WTC11 (cell line): ENCODE results near the gene MLX.

Source experiments
- ATF1 ChIP-seq: sonication (generic); formaldehyde crosslinking; IDR thresholded peaks from 2 replicates; pipeline ENCODE4 v1.8.1; 2023; ENCODE audit warnings: mild to moderate bottlenecking, moderate library complexity, missing genetic modification reagents
- CBFB ChIP-seq: sonication (generic); formaldehyde crosslinking; IDR thresholded peaks from 2 replicates; pipeline ENCODE4 v1.8.1; 2022; ENCODE audit warnings: mild to moderate bottlenecking, low read depth, missing genetic modification reagents
- CREB1 ChIP-seq: sonication (generic); formaldehyde crosslinking; IDR thresholded peaks from 2 replicates; pipeline ENCODE4 v1.8.0; 2023; ENCODE audit warnings: mild to moderate bottlenecking, missing genetic modification reagents
- ESRRA ChIP-seq: sonication (generic); formaldehyde crosslinking; IDR thresholded peaks from 2 replicates; pipeline ENCODE4 v1.8.1; 2022; ENCODE audit warnings: mild to moderate bottlenecking, missing genetic modification reagents, borderline replicate concordance
- NR3C1 ChIP-seq: sonication (generic); formaldehyde crosslinking; conservative IDR thresholded peaks from 2 replicates; pipeline ENCODE4 v1.8.1; 2023; ENCODE audit warnings: low read depth, mild to moderate bottlenecking, missing genetic modification reagents
- RORB ChIP-seq: fragments of 250-450 bp; sonication (Bioruptor Pico); IDR thresholded peaks from 2 replicates; pipeline ENCODE4 v1.9.0; 2021; ENCODE audit warnings: mild to moderate bottlenecking
- ZBTB21 ChIP-seq: sonication (generic); formaldehyde crosslinking; IDR thresholded peaks from 2 replicates; pipeline ENCODE4 v1.8.1; 2023; ENCODE audit warnings: mild to moderate bottlenecking, missing genetic modification reagents, borderline replicate concordance
- ZNF232 ChIP-seq: sonication (generic); formaldehyde crosslinking; IDR thresholded peaks from 2 replicates; pipeline ENCODE4 v1.8.0; 2022; ENCODE audit warnings: mild to moderate bottlenecking, missing genetic modification reagents
- TF ChIP-seq, protein P1 (sequence below): fragments of 200-600 bp; IDR thresholded peaks from 2 replicates; pipeline ENCODE4 v1.8.0; 2022; ENCODE audit warnings: antibody characterized with exemption

DNA sequence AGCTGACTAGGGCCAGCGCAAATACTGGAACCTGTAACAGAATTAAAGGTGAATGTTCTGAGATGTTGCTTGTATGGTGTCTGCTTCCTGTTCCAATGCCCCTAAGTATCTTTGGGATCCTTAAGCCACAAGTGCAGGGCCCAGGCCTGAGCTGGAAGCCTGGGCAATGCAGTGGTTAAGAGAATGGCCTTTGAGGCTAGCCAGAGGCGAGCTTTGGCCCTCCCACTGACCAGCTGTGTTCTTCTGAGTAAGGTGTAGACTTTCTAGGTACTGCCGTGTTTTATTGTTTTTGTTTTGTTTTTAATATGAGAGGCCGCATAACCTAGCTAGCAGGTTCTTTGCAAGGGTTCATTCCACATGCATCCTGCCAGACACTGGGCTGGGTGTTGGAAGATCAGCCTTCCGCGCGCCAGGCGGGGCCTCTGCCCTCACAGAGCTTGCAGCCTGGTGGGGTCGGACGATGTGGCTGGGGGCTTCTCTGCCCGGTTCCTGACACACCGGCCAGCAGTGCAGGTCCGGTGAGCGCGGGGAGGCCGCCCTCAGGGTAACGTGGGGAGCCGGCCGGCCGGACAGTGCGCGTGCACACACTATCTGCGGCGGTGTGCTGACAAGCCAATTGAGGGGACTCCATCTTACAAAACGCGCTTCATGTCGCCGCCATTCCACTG is 551 bp upstream of the MLX start:
- TF ChIP-seq, protein P1, sequence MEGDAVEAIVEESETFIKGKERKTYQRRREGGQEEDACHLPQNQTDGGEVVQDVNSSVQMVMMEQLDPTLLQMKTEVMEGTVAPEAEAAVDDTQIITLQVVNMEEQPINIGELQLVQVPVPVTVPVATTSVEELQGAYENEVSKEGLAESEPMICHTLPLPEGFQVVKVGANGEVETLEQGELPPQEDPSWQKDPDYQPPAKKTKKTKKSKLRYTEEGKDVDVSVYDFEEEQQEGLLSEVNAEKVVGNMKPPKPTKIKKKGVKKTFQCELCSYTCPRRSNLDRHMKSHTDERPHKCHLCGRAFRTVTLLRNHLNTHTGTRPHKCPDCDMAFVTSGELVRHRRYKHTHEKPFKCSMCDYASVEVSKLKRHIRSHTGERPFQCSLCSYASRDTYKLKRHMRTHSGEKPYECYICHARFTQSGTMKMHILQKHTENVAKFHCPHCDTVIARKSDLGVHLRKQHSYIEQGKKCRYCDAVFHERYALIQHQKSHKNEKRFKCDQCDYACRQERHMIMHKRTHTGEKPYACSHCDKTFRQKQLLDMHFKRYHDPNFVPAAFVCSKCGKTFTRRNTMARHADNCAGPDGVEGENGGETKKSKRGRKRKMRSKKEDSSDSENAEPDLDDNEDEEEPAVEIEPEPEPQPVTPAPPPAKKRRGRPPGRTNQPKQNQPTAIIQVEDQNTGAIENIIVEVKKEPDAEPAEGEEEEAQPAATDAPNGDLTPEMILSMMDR, result no peak
- TF ChIP-seq ZNF232 (CRISPR knock-in tag) (no peak), ZBTB21 (CRISPR knock-in tag) (no peak), CBFB (no peak), ATF1 (CRISPR knock-in tag) (no peak), ESRRA (CRISPR knock-in tag) (no peak), NR3C1 (CRISPR knock-in tag) (no peak), RORB (CRISPR knock-in tag) (no peak), CREB1 (no peak)
